K562 (cell line): ENCODE measurements around the gene GP1BB. TPM values are rescaled to one million over a fixed set of nuclear protein-coding genes. Genes with fewer than 3 reads are reported as not detected.

Source experiments
- ATAC-seq: fragments of 200-7000 bp; cut with Tn5 transposase; 3 replicates; pipeline ENCODE4 v1.9.1; 2020; ENCODE audit warnings: moderate library complexity
- BruUV-seq: library from RNA; stranded (reverse); fragments of 400-500 nt; replicated peaks from 2 replicates; lab custom pipeline; 2021; lab: Mats Ljungman, UMichigan
- CTCF ChIA-PET: fragments of 300-600 bp; formaldehyde crosslinking; extraction: SDS; loops from one replicate; lab custom pipeline; 2021; ENCODE audit warnings: low intra/inter-chr PET ratio; lab: Yijun Ruan, JAX
- POLR2A ChIA-PET: fragments of 300-600, 350-650 bp; sonication (Branson Sonifier 250); formaldehyde crosslinking; extraction: SDS; loops from one replicate; lab custom pipeline; 2021; ENCODE audit warnings: antibody characterized with exemption, inconsistent platforms; lab: Yijun Ruan, JAX
- DNase-seq, 4 experiments: peaks; one replicate each; pipeline versions ENCODE4 v3.0.0 to v3.0.0-alpha.2; 2011 to 2018; ENCODE audit warnings: low spot score in 3 of 4, mixed read lengths in 3 of 4; ENCODE audit errors: extremely low read depth in 1 of 4
- FAIRE-seq: peaks from 2 replicates; lab custom pipeline; 2011; peaks lifted over from hg19 to GRCh38; lab: Jason Lieb, UNC
- H2AFZ ChIP-seq: 2 replicates; pipeline ENCODE4 v1.6.0; 2011; ENCODE audit warnings: low read depth, low read length, control low read depth, inconsistent platforms
- H3K27ac ChIP-seq: fragments of 200-600 bp; 3 replicates; pipeline ENCODE4 v1.8.0; 2011; ENCODE audit warnings: low read depth, mild to moderate bottlenecking, control low read depth, inconsistent platforms, low read length, moderate library complexity, mixed read lengths; ENCODE audit errors: extremely low read depth
- H3K27me3 ChIP-seq, 2 experiments: fragments of 300-600 bp in 1 of 2; 2 replicates in 1 of 2; 3 replicates in 1 of 2; pipeline versions ENCODE4 v1.6.0 to v1.8.0; 2011; ENCODE audit warnings: inconsistent platforms in 2 of 2, low read length in 2 of 2, mild to moderate bottlenecking in 1 of 2, mixed read lengths in 1 of 2, moderate library complexity in 1 of 2; ENCODE audit not compliant: control insufficient read depth in 2 of 2, insufficient read depth in 2 of 2
- H3K36me3 ChIP-seq: fragments of 300-600 bp; 3 replicates; pipeline ENCODE4 v1.8.0; 2011; ENCODE audit warnings: mild to moderate bottlenecking, low read length, inconsistent platforms; ENCODE audit not compliant: control insufficient read depth, insufficient read depth
- H3K4me1 ChIP-seq, 2 experiments: fragments of 200-600 bp in 1 of 2; replicated peaks in 1 of 2; 2 replicates in 1 of 2; 3 replicates in 1 of 2; pipeline versions ENCODE4 v1.5.1 to v1.8.0; 2011; ENCODE audit warnings: inconsistent platforms in 2 of 2, low read length in 2 of 2, mild to moderate bottlenecking in 1 of 2, mixed read lengths in 1 of 2, moderate library complexity in 1 of 2; ENCODE audit not compliant: control insufficient read depth in 2 of 2, insufficient read depth in 2 of 2
- H3K4me2 ChIP-seq: 2 replicates; pipeline ENCODE4 v1.6.1; 2011; ENCODE audit warnings: low read length, control low read depth, inconsistent platforms, mixed read lengths; ENCODE audit not compliant: insufficient read depth
- H3K4me3 ChIP-seq: fragments of 200-600 bp; sonication (generic), shearing (Covaris generic); 2 replicates; pipeline ENCODE4 v1.5.1; 2016; ENCODE audit warnings: control low read depth, inconsistent platforms
- H3K79me2 ChIP-seq: fragments of 200-600 bp; 3 replicates; pipeline ENCODE4 v1.8.0; 2011; ENCODE audit warnings: low read length, inconsistent platforms; ENCODE audit not compliant: control insufficient read depth, insufficient read depth
- H3K9ac ChIP-seq, 2 experiments: 2 replicates each; pipeline versions ENCODE4 v1.6.0 to v1.6.1; 2011; ENCODE audit warnings: low read depth in 2 of 2, low read length in 2 of 2, control low read depth in 1 of 2, inconsistent platforms in 1 of 2, mild to moderate bottlenecking in 1 of 2, mixed read lengths in 1 of 2; ENCODE audit not compliant: insufficient read depth in 1 of 2
- H3K9me1 ChIP-seq: one replicate; pipeline ENCODE4 v1.6.0; 2011; ENCODE audit warnings: inconsistent platforms, mild to moderate bottlenecking, low read length, moderate library complexity; ENCODE audit not compliant: control insufficient read depth, insufficient read depth
- H3K9me3 ChIP-seq: replicated peaks from 2 replicates; pipeline ENCODE4 v1.5.1; 2011; ENCODE audit warnings: low read depth, low read length, inconsistent platforms; ENCODE audit not compliant: control insufficient read depth, insufficient read depth
- H4K20me1 ChIP-seq: replicated peaks from 2 replicates; pipeline ENCODE4 v1.6.1; 2011; ENCODE audit warnings: low read length, inconsistent platforms, mixed read lengths; ENCODE audit not compliant: control insufficient read depth, insufficient read depth
- PHB ChIP-seq: fragments of 250-450 bp; sonication (Bioruptor Pico); IDR thresholded peaks from 2 replicates; pipeline ENCODE4 v1.5.0; 2021
- PURB ChIP-seq: sonication (generic); formaldehyde crosslinking; IDR thresholded peaks from 2 replicates; pipeline ENCODE4 v1.9.0; 2021; ENCODE audit warnings: low read depth, mild to moderate bottlenecking, missing genetic modification reagents
- RB1 ChIP-seq: fragments of 450-650 bp; IDR thresholded peaks from 2 replicates; pipeline ENCODE4 v1.6.1; 2017; ENCODE audit warnings: low read depth, mild to moderate bottlenecking
- ZBTB34 ChIP-seq: fragments of 250-450 bp; sonication (Bioruptor Pico); IDR thresholded peaks from 2 replicates; pipeline ENCODE4 v1.8.0; 2021; ENCODE audit warnings: mild to moderate bottlenecking, moderate library complexity
- ZKSCAN8 ChIP-seq: fragments of 200-800 bp; sonication (Bioruptor generic); IDR thresholded peaks from 2 replicates; pipeline ENCODE4 v1.6.1; 2016; ENCODE audit warnings: missing genetic modification characterization, missing compliant biosample characterization
- ZNF76 ChIP-seq: fragments of 250-450 bp; sonication (Bioruptor Pico); IDR thresholded peaks from 2 replicates; pipeline ENCODE4 v1.4.0; 2020; ENCODE audit warnings: mild to moderate bottlenecking, moderate library complexity, borderline replicate concordance
- WGBS: fragments of 100-300 bp; shearing (Covaris generic); methylation state at CpG from one replicate; pipeline ENCODE4 v1.1.6; 2016; ENCODE audit warnings: low coverage, mixed read lengths; ENCODE audit not compliant: insufficient coverage; ENCODE audit errors: missing lambda C conversion rate; 5-methylcytosine and 5-hydroxymethylcytosine counted together
- in situ Hi-C: fragments of 300-500 bp; cut with MboI; formaldehyde crosslinking; loops from 4 replicates; pipeline ENCODE4 v1.15.0; 2018; ENCODE audit warnings: inconsistent platforms, mixed read lengths
- intact Hi-C: fragments of 100-400 bp; cut with micrococcal nuclease; formaldehyde crosslinking; loops from 2 replicates; pipeline ENCODE4 v1.14.2; 2022
- polyA plus RNA-seq, 8 experiments: library from polyadenylated mRNA; depleted of rRNA in 4 of 8; stranded (reverse) in 5 of 8; unstranded in 3 of 8; fragments of >200 nt; fragmentation: Nextera tagmentation in 2 of 8; fragmentation: Illumina TruSeq in 1 of 8; extraction: Ambion mirVana in 2 of 8; extraction: Trizol in 1 of 8; gene quantifications; 2 replicates each; pipeline versions ENCODE4 v1.2.1 to v1.2.3, GENCODE V29; 2011 to 2014; ENCODE audit warnings: inconsistent platforms in 1 of 8, missing spikeins in 1 of 8
- total RNA-seq, 7 experiments: library from RNA; depleted of rRNA in 6 of 7; stranded (reverse); fragments of >200 nt in 6 of 7; fragmentation: Illumina TruSeq in 2 of 7; extraction: Trizol in 2 of 7; gene quantifications; 2 replicates each; pipeline versions ENCODE4 v1.2.1 to v1.2.3, GENCODE V29; 2011 to 2021; ENCODE audit warnings: low replicate concordance in 1 of 7
- TF ChIP-seq, protein P1 (sequence below): fragments of 200-400 bp; formaldehyde crosslinking; IDR thresholded peaks from 2 replicates; pipeline ENCODE4 v1.6.1; 2017; ENCODE audit warnings: mild to moderate bottlenecking, low read depth, low read length, moderate library complexity

The GP1BB gene
- total and polyA plus RNA-seq, 9 of the 15 experiments (the other 6 are each of a cell fraction or from before 2014, with no cell fraction given), result 0.69 to 162 (median 2.8) TPM

- TF ChIP-seq RB1 (0 out of 2 replicates have a peak, but pooled peaks have one; percentile 21), PURB (no peak)
Measured at GRCh38 chr22:19743081-19743480, 19.7 kb downstream of the GP1BB start (continued).

- ChIA-PET POLR2A (interaction anchor here (0.6 to 3.7 kb wide), 6 partner anchors 13 to 330 kb away, joined by 3 to 20 read pairs (median 10); partner anchors contain the start of gene GP1BB), CTCF (no interaction called here)
- no TSS peak for BruUV-seq
- Histone ChIP-seq H3K27ac (no peak overlapping the region), H3K9me3 (no peaks in the 10 kb centered on the region), H3K9me1 (no peaks in the 10 kb centered on the region), H3K4me3 (no peak overlapping the region), H2AFZ (no peak overlapping the region), H3K4me1 (peaks cover 0 to 71% of the 10 kb centered on the region in 2 experiments; a peak in 3 of 5 replicates), H3K79me2 (no peaks in the 10 kb centered on the region), H4K20me1 (peaks cover 35% of the 10 kb centered on the region), H3K9ac (peak overlapping the region in 1 of 2 experiments; percentile 61; a peak in 2 of 4 replicates), H3K36me3 (no peaks in the 10 kb centered on the region), H3K27me3 (peaks cover 5 to 61% of the 10 kb centered on the region in 2 experiments; a peak in 4 of 5 replicates), H3K4me2 (no peak overlapping the region)
- ATAC-seq, result no peak
- no peak for FAIRE-seq
- 0 out of 2 replicates have a peak, but pooled peaks have one; percentile 2 for TF ChIP-seq PHB (CRISPR knock-in tag)
- TF ChIP-seq, protein P1, sequence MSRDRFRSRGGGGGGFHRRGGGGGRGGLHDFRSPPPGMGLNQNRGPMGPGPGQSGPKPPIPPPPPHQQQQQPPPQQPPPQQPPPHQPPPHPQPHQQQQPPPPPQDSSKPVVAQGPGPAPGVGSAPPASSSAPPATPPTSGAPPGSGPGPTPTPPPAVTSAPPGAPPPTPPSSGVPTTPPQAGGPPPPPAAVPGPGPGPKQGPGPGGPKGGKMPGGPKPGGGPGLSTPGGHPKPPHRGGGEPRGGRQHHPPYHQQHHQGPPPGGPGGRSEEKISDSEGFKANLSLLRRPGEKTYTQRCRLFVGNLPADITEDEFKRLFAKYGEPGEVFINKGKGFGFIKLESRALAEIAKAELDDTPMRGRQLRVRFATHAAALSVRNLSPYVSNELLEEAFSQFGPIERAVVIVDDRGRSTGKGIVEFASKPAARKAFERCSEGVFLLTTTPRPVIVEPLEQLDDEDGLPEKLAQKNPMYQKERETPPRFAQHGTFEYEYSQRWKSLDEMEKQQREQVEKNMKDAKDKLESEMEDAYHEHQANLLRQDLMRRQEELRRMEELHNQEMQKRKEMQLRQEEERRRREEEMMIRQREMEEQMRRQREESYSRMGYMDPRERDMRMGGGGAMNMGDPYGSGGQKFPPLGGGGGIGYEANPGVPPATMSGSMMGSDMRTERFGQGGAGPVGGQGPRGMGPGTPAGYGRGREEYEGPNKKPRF, result no peak
- no peak for TF ChIP-seq ZNF76 (CRISPR knock-in tag)
- TF ChIP-seq ZBTB34 (CRISPR knock-in tag), result no peak
- no peak for TF ChIP-seq ZKSCAN8
- intact Hi-C loops, result no loop called here
- 11% methylated on average over 4 of the region's 4 CpGs for WGBS
- in situ Hi-C loops, result no loop called here
- DNase-seq, result no peak
Measured at GRCh38 chr22:19743651-19744050, 20.3 kb downstream of the GP1BB start.
